Astrocyte (in vitro differentiated cells and primary cell): ENCODE measurements around the gene EML1. TPM values are rescaled to one million over a fixed set of nuclear protein-coding genes. Genes with fewer than 3 reads are reported as not detected.

Experiments
- DNase-seq: peaks from one replicate; pipeline ENCODE4 v3.0.0-alpha.2; 2010; ENCODE audit warnings: low read depth
- FAIRE-seq: peaks from 2 replicates; lab custom pipeline; 2011; peaks lifted over from hg19 to GRCh38; lab: Jason Lieb, UNC
- H2AFZ ChIP-seq: 2 replicates; pipeline ENCODE4 v1.6.0; 2012; ENCODE audit warnings: low read depth, low read length, inconsistent platforms
- H3K27ac ChIP-seq: 2 replicates; pipeline ENCODE4 v1.5.1; 2011; ENCODE audit warnings: low read depth, low read length, inconsistent platforms
- H3K27me3 ChIP-seq: 2 replicates; pipeline ENCODE4 v1.6.0; 2011; ENCODE audit warnings: low read length, inconsistent platforms; ENCODE audit not compliant: insufficient read depth
- H3K36me3 ChIP-seq: 2 replicates; pipeline ENCODE4 v1.5.1; 2011; ENCODE audit warnings: low read length, inconsistent platforms; ENCODE audit not compliant: insufficient read depth
- H3K4me1 ChIP-seq: 2 replicates; pipeline ENCODE4 v1.5.1; 2011; ENCODE audit warnings: low read length, inconsistent platforms; ENCODE audit not compliant: insufficient read depth
- H3K4me2 ChIP-seq: 2 replicates; pipeline ENCODE4 v1.6.0; 2012; ENCODE audit warnings: low read length, inconsistent platforms
- H3K4me3 ChIP-seq: 2 replicates; pipeline ENCODE4 v1.5.1; 2011; ENCODE audit warnings: low read depth, mild to moderate bottlenecking, low read length, inconsistent platforms; ENCODE audit not compliant: insufficient read depth
- H3K79me2 ChIP-seq: 2 replicates; pipeline ENCODE4 v1.6.0; 2012; ENCODE audit warnings: mild to moderate bottlenecking, low read length, inconsistent platforms; ENCODE audit not compliant: insufficient read depth
- H3K9ac ChIP-seq: 2 replicates; pipeline ENCODE4 v1.6.0; 2012; ENCODE audit warnings: mild to moderate bottlenecking, low read length, inconsistent platforms
- H3K9me3 ChIP-seq: 2 replicates; pipeline ENCODE4 v1.5.1; 2012; ENCODE audit warnings: low read depth, mild to moderate bottlenecking, low read length, inconsistent platforms; ENCODE audit not compliant: insufficient read depth
- H4K20me1 ChIP-seq: 2 replicates; pipeline ENCODE4 v1.6.0; 2012; ENCODE audit warnings: low read length, inconsistent platforms; ENCODE audit not compliant: insufficient read depth
- H3K27ac Mint-ChIP-seq: one replicate; pipeline ENCODE4 v1.8.0; 2021; ENCODE audit warnings: mild to moderate bottlenecking, mixed read lengths; ENCODE audit not compliant: unreplicated experiment
- H3K27me3 Mint-ChIP-seq: one replicate; pipeline ENCODE4 v1.8.0; 2021; ENCODE audit warnings: low read depth, mixed read lengths; ENCODE audit not compliant: unreplicated experiment
- H3K36me3 Mint-ChIP-seq: one replicate; pipeline ENCODE4 v1.8.0; 2021; ENCODE audit warnings: low read depth, mixed read lengths; ENCODE audit not compliant: unreplicated experiment
- H3K4me1 Mint-ChIP-seq: one replicate; pipeline ENCODE4 v1.8.0; 2021; ENCODE audit warnings: low read depth, mixed read lengths; ENCODE audit not compliant: unreplicated experiment
- H3K4me3 Mint-ChIP-seq: one replicate; pipeline ENCODE4 v1.8.0; 2021; ENCODE audit warnings: mild to moderate bottlenecking, moderate library complexity, mixed read lengths; ENCODE audit not compliant: unreplicated experiment
- H3K9me3 Mint-ChIP-seq: one replicate; pipeline ENCODE4 v1.8.0; 2021; ENCODE audit warnings: mild to moderate bottlenecking, mixed read lengths; ENCODE audit not compliant: unreplicated experiment
- EZH2 ChIP-seq: IDR thresholded peaks from 2 replicates; pipeline ENCODE4 v1.6.1; 2012; ENCODE audit warnings: mild to moderate bottlenecking, low read length, inconsistent platforms; ENCODE audit not compliant: insufficient read depth
- total RNA-seq: library from RNA; stranded (reverse); gene quantifications from 2 replicates; pipeline ENCODE4 v1.2.1, GENCODE V29; 2021
- TF ChIP-seq, protein P1 (sequence below): IDR thresholded peaks from 2 replicates; pipeline ENCODE4 v1.5.1; 2011; ENCODE audit warnings: low read depth, mild to moderate bottlenecking, inconsistent platforms, low read length, moderate library complexity; ENCODE audit not compliant: insufficient read depth

Gene EML1
- total RNA-seq, 1 donor from 2014 or later, result 17.1 TPM

DNA sequence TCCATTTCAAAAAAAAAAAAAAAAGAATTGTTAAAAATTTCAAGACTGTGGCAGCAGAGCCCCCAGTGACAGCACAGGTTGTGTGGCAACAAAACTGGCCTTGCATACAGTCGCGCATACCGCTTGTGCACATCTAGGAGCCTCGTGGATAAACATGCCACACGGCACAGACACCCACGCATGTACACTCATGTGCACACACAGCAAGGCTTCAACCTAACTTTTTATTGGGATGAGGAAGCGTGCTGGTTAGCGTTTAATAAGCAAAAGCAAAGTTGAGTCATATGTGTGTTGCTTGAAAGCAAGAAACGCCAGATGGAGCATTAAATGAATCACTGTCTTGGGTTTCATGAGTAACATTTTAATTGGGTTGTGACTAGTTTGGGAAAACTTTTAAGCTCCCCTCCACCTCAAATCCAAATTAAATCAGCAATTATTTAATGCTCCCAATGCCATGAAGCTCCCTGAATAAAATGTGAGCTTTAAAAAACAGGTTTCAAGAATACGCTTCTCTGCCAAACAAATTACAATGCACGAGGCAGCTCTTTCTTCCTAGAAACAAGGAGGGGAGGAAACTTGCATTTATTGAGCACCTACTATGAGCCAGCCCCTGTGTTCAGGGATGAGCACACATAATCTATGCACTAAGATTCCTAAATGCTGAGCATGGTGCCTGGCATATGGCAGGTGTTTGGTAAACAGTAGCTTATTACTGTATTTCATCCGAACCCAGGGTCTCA lies 35.7 kb upstream of the EML1 start:
- peak overlapping the region; percentile 75 for H3K27ac Mint-ChIP-seq
- peak overlapping the region; percentile 27 for H3K4me3 ChIP-seq
- peaks cover 68% of the 10 kb centered on the region for H3K4me1 ChIP-seq
- no peak overlapping the region for H3K4me3 Mint-ChIP-seq
- H3K4me2 ChIP-seq, result peak overlapping the region; percentile 79
- H3K79me2 ChIP-seq, result no peaks in the 10 kb centered on the region
- H3K36me3 Mint-ChIP-seq, result no peaks in the 10 kb centered on the region
- peaks cover 43% of the 10 kb centered on the region for H3K4me1 Mint-ChIP-seq
- peak overlapping the region; percentile 100 for H3K27ac ChIP-seq
- no peaks in the 10 kb centered on the region for H4K20me1 ChIP-seq
- H3K9ac ChIP-seq, result peak overlapping the region; percentile 89
- H3K27me3 ChIP-seq, result no peaks in the 10 kb centered on the region
- DNase-seq, result peak; percentile 98
- H3K9me3 ChIP-seq, result no peaks in the 10 kb centered on the region
- no peaks in the 10 kb centered on the region for H3K36me3 ChIP-seq
- H3K9me3 Mint-ChIP-seq, result no peaks in the 10 kb centered on the region
- no peak for TF ChIP-seq EZH2
- TF ChIP-seq, protein P1, sequence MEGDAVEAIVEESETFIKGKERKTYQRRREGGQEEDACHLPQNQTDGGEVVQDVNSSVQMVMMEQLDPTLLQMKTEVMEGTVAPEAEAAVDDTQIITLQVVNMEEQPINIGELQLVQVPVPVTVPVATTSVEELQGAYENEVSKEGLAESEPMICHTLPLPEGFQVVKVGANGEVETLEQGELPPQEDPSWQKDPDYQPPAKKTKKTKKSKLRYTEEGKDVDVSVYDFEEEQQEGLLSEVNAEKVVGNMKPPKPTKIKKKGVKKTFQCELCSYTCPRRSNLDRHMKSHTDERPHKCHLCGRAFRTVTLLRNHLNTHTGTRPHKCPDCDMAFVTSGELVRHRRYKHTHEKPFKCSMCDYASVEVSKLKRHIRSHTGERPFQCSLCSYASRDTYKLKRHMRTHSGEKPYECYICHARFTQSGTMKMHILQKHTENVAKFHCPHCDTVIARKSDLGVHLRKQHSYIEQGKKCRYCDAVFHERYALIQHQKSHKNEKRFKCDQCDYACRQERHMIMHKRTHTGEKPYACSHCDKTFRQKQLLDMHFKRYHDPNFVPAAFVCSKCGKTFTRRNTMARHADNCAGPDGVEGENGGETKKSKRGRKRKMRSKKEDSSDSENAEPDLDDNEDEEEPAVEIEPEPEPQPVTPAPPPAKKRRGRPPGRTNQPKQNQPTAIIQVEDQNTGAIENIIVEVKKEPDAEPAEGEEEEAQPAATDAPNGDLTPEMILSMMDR, result no peak
- peaks cover 7% of the 10 kb centered on the region for H3K27me3 Mint-ChIP-seq
- no peak overlapping the region for H2AFZ ChIP-seq
- peak; percentile 97 for FAIRE-seq

- no peak for TF ChIP-seq EZH2
- TF ChIP-seq, protein P1, result no peak
- Histone ChIP-seq H3K4me3 (peak overlapping the region; percentile 27), H2AFZ (peak overlapping the region; percentile 32), H3K4me1 (peaks cover 61% of the 10 kb centered on the region), H4K20me1 (no peaks in the 10 kb centered on the region), H3K27me3 (no peaks in the 10 kb centered on the region), H3K9ac (peak overlapping the region; percentile 89), H3K4me2 (peak overlapping the region; percentile 79), H3K9me3 (no peaks in the 10 kb centered on the region), H3K36me3 (no peaks in the 10 kb centered on the region), H3K27ac (peak overlapping the region; percentile 100), H3K79me2 (no peaks in the 10 kb centered on the region)
- H3K27me3 Mint-ChIP-seq, result peaks cover 7% of the 10 kb centered on the region
- DNase-seq (peak; percentile 95), FAIRE-seq (peak; percentile 99)
- H3K9me3 Mint-ChIP-seq, result peaks cover 3% of the 10 kb centered on the region
- H3K4me1 Mint-ChIP-seq, result peaks cover 38% of the 10 kb centered on the region
- peak overlapping the region; percentile 12 for H3K4me3 Mint-ChIP-seq
- H3K36me3 Mint-ChIP-seq, result no peaks in the 10 kb centered on the region
- H3K27ac Mint-ChIP-seq, result peak overlapping the region; percentile 75
Observed at GRCh38 chr14:99758121-99758821, 34.9 kb upstream of the EML1 start.
